Central memory CD8-positive, alpha-beta T cell (primary cell): ENCODE results near the gene TCTN2.
A peak's percentile ranks its signal among the peaks of the same experiment; 100 is the strongest.

Experiments
- ATAC-seq: fragments of 150-1000 bp; cut with Tn5 transposase; replicated peaks from 2 replicates; pipeline ENCODE4 v1.10.0; 2022; ENCODE audit warnings: mild to moderate bottlenecking, moderate FRiP score, moderate number of reproducible peaks; ENCODE audit not compliant: poor library complexity, severe bottlenecking; ENCODE audit errors: extremely low read depth
- DNase-seq, 2 donors: peaks; one replicate each; pipeline ENCODE4 v3.0.0; 2021; ENCODE audit warnings: low spot score in 2 of 2
- H3K27ac Mint-ChIP-seq: one replicate; pipeline ENCODE4 v1.8.0; 2022; ENCODE audit warnings: low read depth, mild to moderate bottlenecking, moderate library complexity, mixed read lengths
- H3K27me3 Mint-ChIP-seq: one replicate; pipeline ENCODE4 v1.8.0; 2022; ENCODE audit warnings: mixed read lengths
- H3K36me3 Mint-ChIP-seq: one replicate; pipeline ENCODE4 v1.8.0; 2022; ENCODE audit warnings: mild to moderate bottlenecking, moderate library complexity, mixed read lengths; ENCODE audit not compliant: insufficient read depth
- H3K4me1 Mint-ChIP-seq: one replicate; pipeline ENCODE4 v1.8.0; 2022; ENCODE audit warnings: mixed read lengths
- H3K4me3 Mint-ChIP-seq: one replicate; pipeline ENCODE4 v1.8.0; 2022; ENCODE audit warnings: mild to moderate bottlenecking, moderate library complexity, mixed read lengths
- H3K9me3 Mint-ChIP-seq: one replicate; pipeline ENCODE4 v1.8.0; 2022; ENCODE audit warnings: mixed read lengths

The TCTN2 gene

GRCh38 chr12:123707466-123707865 is 36.6 kb downstream of the TCTN2 start:
- DNase-seq (no peak), ATAC-seq (no peak)
- no peaks in the 10 kb centered on the region for H3K27me3 Mint-ChIP-seq
- peaks cover 11% of the 10 kb centered on the region for H3K36me3 Mint-ChIP-seq
- no peak overlapping the region for H3K27ac Mint-ChIP-seq
- peaks cover 9% of the 10 kb centered on the region for H3K4me1 Mint-ChIP-seq
- no peak overlapping the region for H3K4me3 Mint-ChIP-seq
- no peaks in the 10 kb centered on the region for H3K9me3 Mint-ChIP-seq

- Mint-ChIP-seq H3K36me3 (peaks cover 17% of the 10 kb centered on the region), H3K4me3 (peak overlapping the region; percentile 94), H3K27ac (peak overlapping the region; percentile 72), H3K4me1 (peaks cover 35% of the 10 kb centered on the region), H3K9me3 (no peaks in the 10 kb centered on the region), H3K27me3 (no peaks in the 10 kb centered on the region)
- DNase-seq: no peak
- ATAC-seq: no peak
These were observed 41.9 kb downstream of the TCTN2 start for GRCh38 chr12:123712780-123713319.

- no peaks in the 10 kb centered on the region for H3K27me3 Mint-ChIP-seq
- H3K36me3 Mint-ChIP-seq: peaks cover 17% of the 10 kb centered on the region
- peaks cover 35% of the 10 kb centered on the region for H3K4me1 Mint-ChIP-seq
- H3K9me3 Mint-ChIP-seq: no peaks in the 10 kb centered on the region
- peak overlapping the region; percentile 94 for H3K4me3 Mint-ChIP-seq
- ATAC-seq (no peak), DNase-seq (no peak)
- H3K27ac Mint-ChIP-seq: peak overlapping the region; percentile 72
These were observed 42.5 kb downstream of the TCTN2 start for GRCh38 chr12:123713398-123713797.

GRCh38 chr12:123713823-123714585 is 43.1 kb downstream of the TCTN2 start:
- Mint-ChIP-seq H3K4me3 (peak overlapping the region; percentile 94), H3K36me3 (peaks cover 17% of the 10 kb centered on the region), H3K27ac (peak overlapping the region; percentile 72), H3K4me1 (peaks cover 35% of the 10 kb centered on the region), H3K27me3 (no peaks in the 10 kb centered on the region), H3K9me3 (no peaks in the 10 kb centered on the region)
- ATAC-seq (no peak), DNase-seq (no peak)

- H3K4me3 Mint-ChIP-seq: no peak overlapping the region
These were observed 44.3 kb downstream of the TCTN2 start for GRCh38 chr12:123715195-123715594.

GRCh38 chr12:123717350-123717749 is 46.4 kb downstream of the TCTN2 start:
- H3K27me3 Mint-ChIP-seq: no peaks in the 10 kb centered on the region
- no peak for DNase-seq
- peaks cover 12% of the 10 kb centered on the region for H3K36me3 Mint-ChIP-seq
- H3K9me3 Mint-ChIP-seq: no peaks in the 10 kb centered on the region
- no peak for ATAC-seq
- H3K4me3 Mint-ChIP-seq: no peak overlapping the region
- no peak overlapping the region for H3K27ac Mint-ChIP-seq
- peaks cover 31% of the 10 kb centered on the region for H3K4me1 Mint-ChIP-seq

More at GRCh38 chr12:123715195-123715594, 44.3 kb downstream of the TCTN2 start:
- H3K27me3 Mint-ChIP-seq: no peaks in the 10 kb centered on the region
- H3K4me1 Mint-ChIP-seq: peaks cover 40% of the 10 kb centered on the region
- DNase-seq (no peak), ATAC-seq (no peak)
- H3K36me3 Mint-ChIP-seq: peaks cover 19% of the 10 kb centered on the region
- no peaks in the 10 kb centered on the region for H3K9me3 Mint-ChIP-seq
- no peak overlapping the region for H3K27ac Mint-ChIP-seq

GRCh38 chr12:123720141-123720814 is 49.4 kb downstream of the TCTN2 start:
- peaks cover 23% of the 10 kb centered on the region for H3K36me3 Mint-ChIP-seq
- ATAC-seq (no peak), DNase-seq (no peak)
- peaks cover 11% of the 10 kb centered on the region for H3K4me1 Mint-ChIP-seq
- no peak overlapping the region for H3K4me3 Mint-ChIP-seq
- H3K27me3 Mint-ChIP-seq: no peaks in the 10 kb centered on the region
- H3K27ac Mint-ChIP-seq: no peak overlapping the region
- H3K9me3 Mint-ChIP-seq: no peaks in the 10 kb centered on the region

- no peaks in the 10 kb centered on the region for H3K9me3 Mint-ChIP-seq
- peaks cover 10% of the 10 kb centered on the region for H3K4me1 Mint-ChIP-seq
- H3K4me3 Mint-ChIP-seq: no peak overlapping the region
- H3K27me3 Mint-ChIP-seq: no peaks in the 10 kb centered on the region
- H3K36me3 Mint-ChIP-seq: peaks cover 29% of the 10 kb centered on the region
- ATAC-seq (no peak), DNase-seq (no peak)
- no peak overlapping the region for H3K27ac Mint-ChIP-seq
These were observed 50.3 kb downstream of the TCTN2 start for GRCh38 chr12:123721245-123721644.

- no peak for DNase-seq
- H3K27me3 Mint-ChIP-seq: no peaks in the 10 kb centered on the region
- no peak overlapping the region for H3K27ac Mint-ChIP-seq
- no peaks in the 10 kb centered on the region for H3K9me3 Mint-ChIP-seq
- H3K36me3 Mint-ChIP-seq: peaks cover 39% of the 10 kb centered on the region
- H3K4me1 Mint-ChIP-seq: peaks cover 10% of the 10 kb centered on the region
- no peak for ATAC-seq
- H3K4me3 Mint-ChIP-seq: no peak overlapping the region
These were observed 52.1 kb downstream of the TCTN2 start for GRCh38 chr12:123723011-123723410.

- Mint-ChIP-seq H3K4me1 (peaks cover 10% of the 10 kb centered on the region), H3K27ac (no peak overlapping the region), H3K4me3 (no peak overlapping the region), H3K36me3 (peaks cover 44% of the 10 kb centered on the region), H3K27me3 (no peaks in the 10 kb centered on the region), H3K9me3 (no peaks in the 10 kb centered on the region)
- no peak for DNase-seq
- ATAC-seq: no peak
These were observed 52.9 kb downstream of the TCTN2 start for GRCh38 chr12:123723765-123724164.

- Mint-ChIP-seq H3K4me1 (peaks cover 5% of the 10 kb centered on the region), H3K9me3 (no peaks in the 10 kb centered on the region), H3K36me3 (peaks cover 58% of the 10 kb centered on the region), H3K4me3 (no peak overlapping the region), H3K27me3 (no peaks in the 10 kb centered on the region), H3K27ac (no peak overlapping the region)
- DNase-seq (no peak), ATAC-seq (no peak)
These were observed 55.3 kb downstream of the TCTN2 start for GRCh38 chr12:123726244-123726643.

GRCh38 chr12:123726962-123727361 is 56.0 kb downstream of the TCTN2 start:
- no peaks in the 10 kb centered on the region for H3K27me3 Mint-ChIP-seq
- no peak overlapping the region for H3K27ac Mint-ChIP-seq
- ATAC-seq: no peak
- no peaks in the 10 kb centered on the region for H3K9me3 Mint-ChIP-seq
- no peak for DNase-seq
- peaks cover 60% of the 10 kb centered on the region for H3K36me3 Mint-ChIP-seq
- H3K4me3 Mint-ChIP-seq: no peak overlapping the region
- H3K4me1 Mint-ChIP-seq: peaks cover 5% of the 10 kb centered on the region

GRCh38 chr12:123727878-123728277 is 57.0 kb downstream of the TCTN2 start:
- H3K36me3 Mint-ChIP-seq: peaks cover 64% of the 10 kb centered on the region

More at GRCh38 chr12:123727878-123728277, 57.0 kb downstream of the TCTN2 start:
- Mint-ChIP-seq H3K4me3 (no peak overlapping the region), H3K4me1 (peaks cover 5% of the 10 kb centered on the region), H3K27ac (no peak overlapping the region), H3K27me3 (no peaks in the 10 kb centered on the region), H3K9me3 (no peaks in the 10 kb centered on the region)
- ATAC-seq (no peak), DNase-seq (no peak)
